HG02798 (cell line): ENCODE data around the gene ABHD14A.

ENCODE experiments used
- ATAC-seq: cut with Tn5 transposase; IDR thresholded peaks from one replicate; pipeline ENCODE4 v1.9.1; 2021; ENCODE audit warnings: mild to moderate bottlenecking; ENCODE audit not compliant: unreplicated experiment, poor library complexity

Gene ABHD14A

GRCh38 chr3:52013802-52014598, 39.1 kb downstream of the ABHD14A start:
- no peak for ATAC-seq

GRCh38 chr3:52014613-52015012, 39.7 kb downstream of the ABHD14A start:
- no peak for ATAC-seq

- no peak for ATAC-seq
Observed at GRCh38 chr3:52015438-52016228, 40.8 kb downstream of the ABHD14A start.

- ATAC-seq, result no peak
Observed at GRCh38 chr3:52017586-52017985, 42.7 kb downstream of the ABHD14A start.

- no peak for ATAC-seq
Observed at GRCh38 chr3:52018319-52019000, 43.6 kb downstream of the ABHD14A start.

GRCh38 chr3:52019352-52020080, 44.7 kb downstream of the ABHD14A start:
- no peak for ATAC-seq

- ATAC-seq, result no peak
Observed at GRCh38 chr3:52020796-52021195, 45.9 kb downstream of the ABHD14A start.

- ATAC-seq, result no peak
Observed at GRCh38 chr3:52021489-52022268, 46.8 kb downstream of the ABHD14A start.

- no peak for ATAC-seq
Observed at GRCh38 chr3:52022323-52023100, 47.6 kb downstream of the ABHD14A start.

- no peak for ATAC-seq
Observed at GRCh38 chr3:52023101-52023770, 48.4 kb downstream of the ABHD14A start.

- ATAC-seq, result peak; percentile 59
Observed at GRCh38 chr3:52023860-52024764, 49.2 kb downstream of the ABHD14A start.

GRCh38 chr3:52024765-52025452, 50.0 kb downstream of the ABHD14A start:
- no peak for ATAC-seq

GRCh38 chr3:52025453-52025852, 50.6 kb downstream of the ABHD14A start:
- no peak for ATAC-seq

- ATAC-seq, result no peak
Observed at GRCh38 chr3:52026041-52026440, 51.2 kb downstream of the ABHD14A start.

- ATAC-seq, result no peak
Observed at GRCh38 chr3:52028572-52028971, 53.7 kb downstream of the ABHD14A start.

- ATAC-seq, result no peak
Observed at GRCh38 chr3:52029053-52029452, 54.2 kb downstream of the ABHD14A start.

GRCh38 chr3:52029535-52029934, 54.7 kb downstream of the ABHD14A start:
- no peak for ATAC-seq
